ENCODE data around the gene SLBP.

Gene SLBP

DNA sequence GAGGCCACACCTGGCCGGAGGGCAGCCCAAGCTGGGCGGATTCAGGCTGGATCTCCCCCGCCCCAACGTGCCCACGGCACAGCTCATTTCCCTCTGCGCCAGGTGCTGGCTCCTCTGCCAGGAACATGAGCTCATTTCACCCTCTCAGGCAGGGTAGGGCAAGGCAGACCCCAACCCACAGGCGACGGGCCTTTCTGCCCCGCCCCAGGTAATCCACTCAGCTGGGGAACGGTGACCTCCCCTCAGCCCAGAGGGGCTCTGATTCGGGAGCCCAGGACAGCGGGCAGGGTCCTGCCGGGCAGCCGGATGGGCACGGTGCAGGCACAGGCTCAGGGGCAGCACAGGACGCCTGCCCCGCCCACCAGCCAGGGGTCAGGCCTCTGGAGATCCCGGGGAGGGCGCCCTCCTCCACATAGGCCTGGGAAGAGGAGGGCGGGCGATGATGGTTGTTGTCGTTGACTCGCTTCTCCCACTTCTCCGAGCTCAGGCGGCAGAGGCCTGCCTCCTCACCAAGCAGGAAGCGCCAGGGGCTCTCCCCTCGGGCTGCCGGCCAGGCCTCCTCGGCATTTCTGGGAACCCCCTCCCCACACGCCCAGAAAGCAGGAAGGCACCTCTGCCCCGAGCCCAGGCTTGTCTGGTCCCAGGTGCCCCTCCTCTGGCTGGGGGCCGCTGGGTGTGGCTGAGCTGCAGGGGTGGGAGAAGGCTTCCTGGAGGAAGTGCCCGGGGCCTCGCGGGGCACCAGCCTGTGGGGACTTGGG, 40.3 kb upstream of the SLBP start:
- TF ChIP-seq, protein P1, sequence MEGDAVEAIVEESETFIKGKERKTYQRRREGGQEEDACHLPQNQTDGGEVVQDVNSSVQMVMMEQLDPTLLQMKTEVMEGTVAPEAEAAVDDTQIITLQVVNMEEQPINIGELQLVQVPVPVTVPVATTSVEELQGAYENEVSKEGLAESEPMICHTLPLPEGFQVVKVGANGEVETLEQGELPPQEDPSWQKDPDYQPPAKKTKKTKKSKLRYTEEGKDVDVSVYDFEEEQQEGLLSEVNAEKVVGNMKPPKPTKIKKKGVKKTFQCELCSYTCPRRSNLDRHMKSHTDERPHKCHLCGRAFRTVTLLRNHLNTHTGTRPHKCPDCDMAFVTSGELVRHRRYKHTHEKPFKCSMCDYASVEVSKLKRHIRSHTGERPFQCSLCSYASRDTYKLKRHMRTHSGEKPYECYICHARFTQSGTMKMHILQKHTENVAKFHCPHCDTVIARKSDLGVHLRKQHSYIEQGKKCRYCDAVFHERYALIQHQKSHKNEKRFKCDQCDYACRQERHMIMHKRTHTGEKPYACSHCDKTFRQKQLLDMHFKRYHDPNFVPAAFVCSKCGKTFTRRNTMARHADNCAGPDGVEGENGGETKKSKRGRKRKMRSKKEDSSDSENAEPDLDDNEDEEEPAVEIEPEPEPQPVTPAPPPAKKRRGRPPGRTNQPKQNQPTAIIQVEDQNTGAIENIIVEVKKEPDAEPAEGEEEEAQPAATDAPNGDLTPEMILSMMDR (conservative IDR thresholded peaks at IDR 0.05; ENCODE audit: low read length), result no peak
- no peak overlapping the region for H3K4me3 ChIP-seq (ENCODE audit: low read length)
- no peak for DNase-seq (ENCODE audit: low read depth)

DNA sequence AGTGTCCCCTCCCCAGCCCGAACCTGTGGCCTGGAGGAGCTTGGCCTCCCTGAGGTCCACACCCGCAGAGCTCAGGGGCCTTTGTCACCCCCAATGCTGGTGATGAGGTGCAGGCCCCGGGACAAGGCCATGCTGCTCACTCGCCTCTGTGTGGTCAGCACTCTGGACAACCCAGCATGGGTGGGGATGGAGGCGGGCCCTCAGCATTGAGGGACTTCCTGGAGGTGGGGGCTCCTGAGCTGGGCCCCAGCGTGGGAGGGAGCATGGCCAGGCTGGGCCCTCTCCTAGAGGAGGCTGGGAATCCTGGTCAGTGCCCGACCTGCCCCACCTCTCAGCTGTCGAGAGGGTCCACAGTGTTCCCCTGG, 39.8 kb upstream of the SLBP start:
- TF ChIP-seq, protein P1 (conservative IDR thresholded peaks at IDR 0.05; ENCODE audit: low read length), result no peak
- DNase-seq (ENCODE audit: low read depth), result no peak
- no peak overlapping the region for H3K4me3 ChIP-seq (ENCODE audit: low read length)

DNA sequence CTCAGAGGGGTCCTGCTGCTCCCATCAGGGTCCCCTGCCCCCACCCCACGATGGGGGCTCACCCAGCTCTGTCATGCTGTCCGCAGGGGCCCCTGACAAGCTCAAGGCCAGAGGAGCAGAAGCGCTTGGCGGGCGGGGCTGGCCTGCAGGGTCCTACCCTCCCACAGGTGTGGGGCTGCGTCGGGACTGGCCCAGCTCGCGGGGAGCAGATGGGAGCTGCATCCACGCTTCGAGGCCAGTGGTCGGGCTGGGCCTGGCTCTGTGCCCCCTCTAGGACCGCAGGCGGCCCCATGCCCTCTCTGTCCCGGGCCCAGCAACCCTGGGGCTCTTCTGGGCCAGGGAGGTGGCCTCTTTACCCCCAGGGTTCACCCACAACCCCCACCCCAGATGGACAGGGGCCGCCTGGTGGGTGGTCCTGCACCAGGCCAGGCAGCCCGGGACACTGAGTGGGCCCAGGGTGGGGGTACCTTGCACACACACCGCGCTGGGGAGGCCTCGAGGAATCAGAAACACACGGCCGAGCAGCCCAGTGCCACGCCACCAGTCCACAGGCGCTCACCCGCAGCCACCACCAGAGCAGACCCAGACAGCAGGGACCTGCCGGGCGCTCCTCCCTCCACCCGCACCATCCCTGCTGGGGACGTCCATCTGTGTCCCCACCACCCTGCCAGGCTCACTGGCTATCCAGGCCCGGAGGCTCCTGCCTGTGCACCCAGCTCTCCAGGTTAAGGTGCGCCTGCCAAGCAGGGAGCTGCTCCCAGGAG, 39.2 kb upstream of the SLBP start:
- TF ChIP-seq, protein P1 (conservative IDR thresholded peaks at IDR 0.05; ENCODE audit: low read length), result no peak
- no peak overlapping the region for H3K4me3 ChIP-seq (ENCODE audit: low read length)
- DNase-seq (ENCODE audit: low read depth), result no peak

DNA sequence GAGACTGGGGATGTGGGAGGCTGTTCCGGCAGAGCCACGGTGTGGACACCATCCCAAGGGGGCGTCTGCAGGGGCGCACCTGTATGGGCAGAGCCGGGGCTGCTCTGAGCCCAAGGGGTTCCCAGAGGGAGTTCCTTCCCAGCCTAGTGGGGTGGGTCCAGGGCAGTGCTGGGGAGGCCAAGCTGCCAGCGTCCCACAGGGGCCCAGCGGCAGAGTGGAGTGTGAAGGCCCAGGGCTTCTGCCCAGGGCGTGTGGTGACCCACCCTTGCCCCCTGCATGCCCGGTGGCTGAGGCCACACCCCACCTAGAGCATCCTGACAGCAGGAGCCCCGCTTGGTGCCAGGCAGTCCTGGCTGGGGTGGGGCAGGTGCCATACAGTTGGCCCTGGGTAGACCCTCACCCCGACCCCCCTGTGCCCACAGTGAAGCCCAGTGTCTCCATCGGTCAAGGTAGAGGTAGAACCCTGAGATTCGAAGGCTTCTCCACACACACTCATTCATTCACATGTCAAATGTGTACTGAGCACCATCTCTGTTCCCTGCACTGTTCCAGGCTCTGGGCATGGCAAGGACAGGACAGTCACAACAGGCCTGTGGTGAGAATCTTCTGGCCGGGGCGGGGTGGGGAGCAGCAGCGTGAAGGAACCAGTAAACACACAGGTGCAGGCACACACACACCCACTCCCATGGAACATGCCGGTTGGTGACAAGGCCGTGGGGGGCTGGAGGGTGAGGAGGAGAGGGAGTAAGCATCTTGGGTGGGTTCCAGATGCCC, 38.4 kb upstream of the SLBP start:
- H3K4me3 ChIP-seq (ENCODE audit: low read length), result no peak overlapping the region
- TF ChIP-seq, protein P1 (conservative IDR thresholded peaks at IDR 0.05; ENCODE audit: low read length), result no peak
- DNase-seq (ENCODE audit: low read depth), result no peak

DNA sequence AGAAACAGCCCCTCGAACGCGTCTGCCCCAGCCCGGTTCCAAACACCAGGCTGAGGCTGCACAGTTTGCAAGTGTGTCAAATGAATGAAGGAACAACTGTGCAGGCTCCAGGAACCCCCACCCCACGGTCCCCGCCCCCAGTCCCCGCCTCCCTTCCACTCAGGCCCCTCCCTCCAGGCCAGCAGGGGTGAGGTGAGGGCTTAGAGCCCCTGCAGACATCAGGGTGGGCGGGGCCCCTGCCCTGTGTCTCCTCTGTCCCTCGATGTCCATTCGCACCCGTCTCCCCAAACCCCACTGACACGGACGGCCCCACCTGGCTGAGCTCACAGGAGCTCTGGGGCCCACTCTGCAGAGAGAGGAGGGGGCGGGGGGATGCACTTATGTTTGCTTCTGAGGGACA, 37.7 kb upstream of the SLBP start:
- TF ChIP-seq, protein P1 (conservative IDR thresholded peaks at IDR 0.05; ENCODE audit: low read length), result no peak
- DNase-seq (ENCODE audit: low read depth), result no peak
- H3K4me3 ChIP-seq (ENCODE audit: low read length), result no peak overlapping the region

DNA sequence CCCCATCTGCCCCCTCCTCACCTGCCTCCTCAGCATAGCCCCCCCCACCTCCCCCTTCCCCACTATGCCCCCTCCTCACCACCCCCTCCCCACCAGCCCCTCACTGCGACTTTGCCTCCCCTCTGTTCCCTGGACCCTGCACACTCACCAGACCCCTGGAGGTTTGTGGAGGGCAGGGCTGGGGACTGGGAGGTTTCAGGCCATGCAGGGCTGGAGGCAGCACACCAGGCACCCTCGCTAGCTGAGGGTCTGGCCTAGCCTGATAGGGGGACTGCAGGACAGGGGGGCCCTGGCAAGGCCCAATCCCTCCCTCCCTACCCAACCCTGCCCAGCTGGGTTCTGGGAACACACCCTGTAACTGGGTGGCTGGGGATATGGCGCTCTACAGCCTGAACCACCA, 37.3 kb upstream of the SLBP start:
- no peak for DNase-seq (ENCODE audit: low read depth)

More for the DNA sequence above, 37.3 kb upstream of the SLBP start:
- no peak overlapping the region for H3K4me3 ChIP-seq (ENCODE audit: low read length)
- TF ChIP-seq, protein P1 (conservative IDR thresholded peaks at IDR 0.05; ENCODE audit: low read length), result no peak
